CD8-positive, alpha-beta memory T cell (primary cell): ENCODE results near the gene KIFC3. TPM values are rescaled to one million over a fixed set of nuclear protein-coding genes. Genes with fewer than 3 reads are reported as not detected.
A peak's percentile ranks its signal among the peaks of the same experiment; 100 is the strongest.
"Not testable (repeated sequence)": the region's sequence is repeated elsewhere in the genome, so short reads cannot be mapped to it uniquely, and the experiment has no call there.

Source experiments
- CTCF ChIA-PET: fragments of 350-600 bp; sonication (Branson Sonifier 250); formaldehyde crosslinking; loops from one replicate; lab custom pipeline; 2021; ENCODE audit warnings: antibody characterized with exemption; lab: Charles Lee
- POLR2A ChIA-PET: fragments of 350-600 bp; sonication (Branson Sonifier 250); formaldehyde crosslinking; loops from one replicate; lab custom pipeline; 2021; ENCODE audit warnings: antibody characterized with exemption; lab: Charles Lee
- DNase-seq, 5 donors: peaks; one replicate each; pipeline versions ENCODE4 v3.0.0 to v3.0.0-alpha.2; 2020 to 2022; ENCODE audit warnings: mixed read lengths in 1 of 5
- H3K27ac ChIP-seq: one replicate; pipeline ENCODE4 v1.7.0; 2013; ENCODE audit warnings: low read depth, mild to moderate bottlenecking, low read length, moderate library complexity
- H3K27me3 ChIP-seq: 2 replicates; pipeline ENCODE4 v1.7.0; 2013; ENCODE audit warnings: low read length, mild to moderate bottlenecking; ENCODE audit not compliant: insufficient read depth, poor library complexity, severe bottlenecking
- H3K36me3 ChIP-seq: 2 replicates; pipeline ENCODE4 v1.7.0; 2013; ENCODE audit warnings: mild to moderate bottlenecking, low read length, moderate library complexity; ENCODE audit not compliant: insufficient read depth
- H3K4me1 ChIP-seq: 2 replicates; pipeline ENCODE4 v1.7.0; 2013; ENCODE audit warnings: mild to moderate bottlenecking, low read length, moderate library complexity; ENCODE audit not compliant: insufficient read depth
- H3K4me3 ChIP-seq: 2 replicates; pipeline ENCODE4 v1.7.0; 2013; ENCODE audit warnings: mild to moderate bottlenecking, low read length
- H3K9me3 ChIP-seq: 2 replicates; pipeline ENCODE4 v1.7.0; 2013; ENCODE audit warnings: mild to moderate bottlenecking, low read length
- H3K27ac Mint-ChIP-seq, 8 donors: one replicate each; pipeline ENCODE4 v1.8.0; 2020 to 2021; ENCODE audit warnings: mixed read lengths in 8 of 8, mild to moderate bottlenecking in 6 of 8, inconsistent platforms in 3 of 8, moderate library complexity in 3 of 8
- H3K27me3 Mint-ChIP-seq, 2 donors: one replicate each; pipeline ENCODE4 v1.8.0; 2020 to 2021; ENCODE audit warnings: mixed read lengths in 2 of 2, mild to moderate bottlenecking in 1 of 2, moderate library complexity in 1 of 2
- H3K36me3 Mint-ChIP-seq, 3 donors: one replicate each; pipeline ENCODE4 v1.8.0; 2020 to 2021; ENCODE audit warnings: mixed read lengths in 3 of 3, inconsistent platforms in 1 of 3, mild to moderate bottlenecking in 1 of 3
- H3K4me1 Mint-ChIP-seq, 3 donors: one replicate each; pipeline ENCODE4 v1.8.0; 2020 to 2021; ENCODE audit warnings: mixed read lengths in 3 of 3, inconsistent platforms in 1 of 3, mild to moderate bottlenecking in 1 of 3
- H3K4me3 Mint-ChIP-seq, 7 donors: one replicate each; pipeline ENCODE4 v1.8.0; 2020 to 2021; ENCODE audit warnings: mixed read lengths in 7 of 7, mild to moderate bottlenecking in 6 of 7, moderate library complexity in 4 of 7, inconsistent platforms in 2 of 7
- H3K9me3 Mint-ChIP-seq, 5 donors: one replicate each; pipeline ENCODE4 v1.8.0; 2020 to 2022; ENCODE audit warnings: mixed read lengths in 5 of 5, mild to moderate bottlenecking in 3 of 5, moderate library complexity in 2 of 5, inconsistent platforms in 1 of 5
- polyA plus RNA-seq: library from polyadenylated mRNA; unstranded; fragments of 300-500 nt; fragmentation: Illumina TruSeq; gene quantifications from one replicate; pipeline ENCODE4 v1.2.3, GENCODE V29; 2021
- total RNA-seq, 2 experiments: library from RNA; stranded (reverse); gene quantifications; one replicate each; pipeline ENCODE4 v1.2.3, GENCODE V29; 2021

KIFC3 gene
- total and polyA plus RNA-seq, 3 experiments from 2014 or later: 0.82 to 3.2 (median 2.9) TPM

- no peak overlapping the region for H3K4me3 ChIP-seq
- no peaks in the 10 kb centered on the region for H3K27me3 Mint-ChIP-seq
- peaks cover 0 to 6% (median 5%) of the 10 kb centered on the region in 3 donors for H3K4me1 Mint-ChIP-seq
- no peaks in the 10 kb centered on the region for H3K9me3 ChIP-seq
- CTCF ChIA-PET: interaction anchor here (0.7 to 1.2 kb wide), 3 partner anchors 9 to 99 kb away, joined by 3 read pairs; no protein-coding TSS in a partner anchor
- POLR2A ChIA-PET: no interaction called here
- H3K27ac Mint-ChIP-seq: no peak overlapping the region
- H3K4me3 Mint-ChIP-seq: no peak overlapping the region
- no peaks in the 10 kb centered on the region for H3K9me3 Mint-ChIP-seq
- H3K36me3 ChIP-seq: no peaks in the 10 kb centered on the region
- H3K27me3 ChIP-seq: no peaks in the 10 kb centered on the region
- peaks cover 0 to 47% (median 6%) of the 10 kb centered on the region in 3 donors for H3K36me3 Mint-ChIP-seq
- no peak overlapping the region for H3K27ac ChIP-seq
- no peaks in the 10 kb centered on the region for H3K4me1 ChIP-seq
- DNase-seq: no peak
These were observed 54.3 kb downstream of the KIFC3 start for GRCh38 chr16:57747996-57748395.

GRCh38 chr16:57747496-57747895 is 54.8 kb downstream of the KIFC3 start:
- no peak overlapping the region for H3K4me3 Mint-ChIP-seq
- POLR2A ChIA-PET: no interaction called here
- H3K9me3 Mint-ChIP-seq: no peaks in the 10 kb centered on the region
- Histone ChIP-seq H3K36me3 (no peaks in the 10 kb centered on the region), H3K9me3 (no peaks in the 10 kb centered on the region), H3K27ac (no peak overlapping the region), H3K4me3 (no peak overlapping the region), H3K27me3 (no peaks in the 10 kb centered on the region), H3K4me1 (no peaks in the 10 kb centered on the region)
- CTCF ChIA-PET: interaction anchor here (0.7 to 1.2 kb wide), 3 partner anchors 8 to 98 kb away, joined by 3 read pairs; no protein-coding TSS in a partner anchor
- H3K36me3 Mint-ChIP-seq: peaks cover 0 to 49% (median 9%) of the 10 kb centered on the region in 3 donors
- H3K27ac Mint-ChIP-seq: peak overlapping the region in 1 of 8 donors; percentile 12
- H3K27me3 Mint-ChIP-seq: no peaks in the 10 kb centered on the region
- no peak for DNase-seq
- H3K4me1 Mint-ChIP-seq: peaks cover 0 to 6% (median 5%) of the 10 kb centered on the region in 3 donors

- Histone ChIP-seq H3K36me3 (no peaks in the 10 kb centered on the region), H3K4me3 (no peak overlapping the region), H3K27me3 (no peaks in the 10 kb centered on the region), H3K27ac (no peak overlapping the region), H3K4me1 (no peaks in the 10 kb centered on the region), H3K9me3 (no peaks in the 10 kb centered on the region)
- no peak for DNase-seq
- Mint-ChIP-seq H3K27me3 (no peaks in the 10 kb centered on the region), H3K4me1 (peaks cover 0 to 6% (median 5%) of the 10 kb centered on the region in 3 donors), H3K36me3 (peaks cover 0 to 50% (median 9%) of the 10 kb centered on the region in 3 donors), H3K9me3 (no peaks in the 10 kb centered on the region), H3K4me3 (no peak overlapping the region), H3K27ac (no peak overlapping the region)
- POLR2A ChIA-PET: no interaction called here
- CTCF ChIA-PET: no interaction called here
These were observed 55.2 kb downstream of the KIFC3 start for GRCh38 chr16:57747091-57747490.

- CTCF ChIA-PET: not testable (repeated sequence)
These were observed 56.0 kb downstream of the KIFC3 start for GRCh38 chr16:57746316-57746715.

GRCh38 chr16:57745768-57746167 is 56.5 kb downstream of the KIFC3 start:
- CTCF ChIA-PET: no interaction called here
- DNase-seq: no peak
- H3K9me3 Mint-ChIP-seq: no peaks in the 10 kb centered on the region
- H3K4me1 ChIP-seq: no peaks in the 10 kb centered on the region
- H3K36me3 Mint-ChIP-seq: peaks cover 0 to 43% (median 8%) of the 10 kb centered on the region in 3 donors
- no peaks in the 10 kb centered on the region for H3K27me3 Mint-ChIP-seq
- POLR2A ChIA-PET: no interaction called here
- no peak overlapping the region for H3K27ac ChIP-seq
- no peaks in the 10 kb centered on the region for H3K9me3 ChIP-seq
- no peak overlapping the region for H3K4me3 ChIP-seq
- no peaks in the 10 kb centered on the region for H3K27me3 ChIP-seq
- H3K4me1 Mint-ChIP-seq: peaks cover 0 to 6% (median 4%) of the 10 kb centered on the region in 3 donors
- H3K27ac Mint-ChIP-seq: peak overlapping the region in 2 of 8 donors; percentile 5 to 35
- H3K36me3 ChIP-seq: no peaks in the 10 kb centered on the region
- H3K4me3 Mint-ChIP-seq: no peak overlapping the region

More at GRCh38 chr16:57746316-57746715, 56.0 kb downstream of the KIFC3 start:
- H3K9me3 Mint-ChIP-seq, DNase-seq, H3K36me3 ChIP-seq, H3K4me3 Mint-ChIP-seq, H3K4me1 Mint-ChIP-seq, H3K4me3 ChIP-seq, H3K9me3 ChIP-seq, H3K27me3 ChIP-seq, H3K27me3 Mint-ChIP-seq, H3K4me1 ChIP-seq, POLR2A ChIA-PET, H3K27ac Mint-ChIP-seq, H3K27ac ChIP-seq: not testable (repeated sequence)
- peaks cover 0 to 46% (median 8%) of the 10 kb centered on the region in 3 donors for H3K36me3 Mint-ChIP-seq

GRCh38 chr16:57744642-57744903 is 57.7 kb downstream of the KIFC3 start:
- no peaks in the 10 kb centered on the region for H3K27me3 ChIP-seq
- CTCF ChIA-PET: no interaction called here
- Mint-ChIP-seq H3K4me1 (no peaks in the 10 kb centered on the region), H3K9me3 (no peaks in the 10 kb centered on the region), H3K27ac (no peak overlapping the region), H3K4me3 (no peak overlapping the region), H3K36me3 (peaks cover 0 to 40% (median 8%) of the 10 kb centered on the region in 3 donors), H3K27me3 (no peaks in the 10 kb centered on the region)
- no peaks in the 10 kb centered on the region for H3K9me3 ChIP-seq
- no peak overlapping the region for H3K27ac ChIP-seq
- no peaks in the 10 kb centered on the region for H3K36me3 ChIP-seq
- H3K4me3 ChIP-seq: no peak overlapping the region
- H3K4me1 ChIP-seq: no peaks in the 10 kb centered on the region
- POLR2A ChIA-PET: no interaction called here
- no peak for DNase-seq

GRCh38 chr16:57743886-57744641 is 58.2 kb downstream of the KIFC3 start:
- CTCF ChIA-PET: no interaction called here
- POLR2A ChIA-PET: no interaction called here
- Mint-ChIP-seq H3K27ac (no peak overlapping the region), H3K4me3 (no peak overlapping the region), H3K36me3 (peaks cover 0 to 40% (median 8%) of the 10 kb centered on the region in 3 donors), H3K27me3 (no peaks in the 10 kb centered on the region), H3K4me1 (no peaks in the 10 kb centered on the region), H3K9me3 (no peaks in the 10 kb centered on the region)
- DNase-seq: no peak
- no peak overlapping the region for H3K4me3 ChIP-seq
- H3K27me3 ChIP-seq: no peaks in the 10 kb centered on the region
- no peaks in the 10 kb centered on the region for H3K9me3 ChIP-seq
- no peak overlapping the region for H3K27ac ChIP-seq
- no peaks in the 10 kb centered on the region for H3K4me1 ChIP-seq
- H3K36me3 ChIP-seq: no peaks in the 10 kb centered on the region

GRCh38 chr16:57743458-57743857 is 58.8 kb downstream of the KIFC3 start:
- CTCF ChIA-PET: no interaction called here
- no peaks in the 10 kb centered on the region for H3K4me1 Mint-ChIP-seq
- H3K27ac Mint-ChIP-seq: no peak overlapping the region
- no peak for DNase-seq
- no peaks in the 10 kb centered on the region for H3K4me1 ChIP-seq
- no peaks in the 10 kb centered on the region for H3K9me3 Mint-ChIP-seq
- no peaks in the 10 kb centered on the region for H3K27me3 ChIP-seq
- no peak overlapping the region for H3K4me3 ChIP-seq
- no peaks in the 10 kb centered on the region for H3K36me3 ChIP-seq
- no peak overlapping the region for H3K4me3 Mint-ChIP-seq
- POLR2A ChIA-PET: no interaction called here
- H3K27ac ChIP-seq: no peak overlapping the region
- peaks cover 0 to 40% (median 8%) of the 10 kb centered on the region in 3 donors for H3K36me3 Mint-ChIP-seq
- H3K27me3 Mint-ChIP-seq: no peaks in the 10 kb centered on the region
- H3K9me3 ChIP-seq: no peaks in the 10 kb centered on the region
